ENCODE results near the gene KRTAP4-5. TPM values are rescaled to one million over a fixed set of nuclear protein-coding genes. Genes with fewer than 3 reads are reported as not detected.
"Not testable (repeated sequence)": the region's sequence is repeated elsewhere in the genome, so short reads cannot be mapped to it uniquely, and the experiment has no call there.

Gene KRTAP4-5
- total RNA-seq, 1 experiment from 2014 or later, result not detected

DNA sequence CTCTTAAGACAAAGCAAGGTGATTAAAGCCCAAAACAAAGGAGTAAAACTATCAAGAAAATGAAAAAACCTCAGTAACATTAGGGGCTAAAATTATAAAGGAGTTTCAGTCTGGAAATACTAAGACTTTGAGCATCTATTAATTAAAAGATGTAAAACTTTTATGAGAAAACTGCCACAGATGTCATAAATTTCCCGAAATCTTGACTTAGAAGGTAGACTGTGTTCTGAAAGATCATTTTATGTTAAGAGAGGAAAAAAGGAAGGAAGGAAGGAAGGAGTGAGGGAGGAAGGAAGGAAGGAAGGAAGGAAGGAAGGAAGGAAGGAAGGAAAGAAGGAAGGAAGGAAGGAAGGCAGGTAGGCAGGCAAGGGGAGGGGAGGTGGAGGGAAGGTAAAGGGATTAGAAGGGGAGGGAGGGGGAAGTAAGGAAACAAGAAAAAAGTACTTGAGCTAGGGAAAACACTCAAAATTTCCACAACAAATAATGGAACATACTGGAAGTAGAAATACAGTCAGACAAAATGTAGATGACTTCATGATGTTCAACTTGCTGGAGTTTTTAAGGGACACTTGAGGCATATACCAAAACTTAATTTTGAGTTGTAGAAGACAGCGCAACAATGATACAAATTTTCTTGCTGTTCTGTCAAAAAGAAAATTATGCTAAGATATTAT, 2.0 kb downstream of the KRTAP4-5 start:
- no peak for DNase-seq (ENCODE audit: low read depth)

- DNase-seq (ENCODE audit: low read depth), result no peak
These were observed 4.4 kb downstream of the KRTAP4-5 start for GRCh38 chr17:41145261-41145660.

- DNase-seq (ENCODE audit: low read depth), result no peak
These were observed 4.8 kb downstream of the KRTAP4-5 start for GRCh38 chr17:41144846-41145245.

- DNase-seq (ENCODE audit: low read depth), result no peak
These were observed 8.3 kb downstream of the KRTAP4-5 start for GRCh38 chr17:41141361-41141760.

DNA sequence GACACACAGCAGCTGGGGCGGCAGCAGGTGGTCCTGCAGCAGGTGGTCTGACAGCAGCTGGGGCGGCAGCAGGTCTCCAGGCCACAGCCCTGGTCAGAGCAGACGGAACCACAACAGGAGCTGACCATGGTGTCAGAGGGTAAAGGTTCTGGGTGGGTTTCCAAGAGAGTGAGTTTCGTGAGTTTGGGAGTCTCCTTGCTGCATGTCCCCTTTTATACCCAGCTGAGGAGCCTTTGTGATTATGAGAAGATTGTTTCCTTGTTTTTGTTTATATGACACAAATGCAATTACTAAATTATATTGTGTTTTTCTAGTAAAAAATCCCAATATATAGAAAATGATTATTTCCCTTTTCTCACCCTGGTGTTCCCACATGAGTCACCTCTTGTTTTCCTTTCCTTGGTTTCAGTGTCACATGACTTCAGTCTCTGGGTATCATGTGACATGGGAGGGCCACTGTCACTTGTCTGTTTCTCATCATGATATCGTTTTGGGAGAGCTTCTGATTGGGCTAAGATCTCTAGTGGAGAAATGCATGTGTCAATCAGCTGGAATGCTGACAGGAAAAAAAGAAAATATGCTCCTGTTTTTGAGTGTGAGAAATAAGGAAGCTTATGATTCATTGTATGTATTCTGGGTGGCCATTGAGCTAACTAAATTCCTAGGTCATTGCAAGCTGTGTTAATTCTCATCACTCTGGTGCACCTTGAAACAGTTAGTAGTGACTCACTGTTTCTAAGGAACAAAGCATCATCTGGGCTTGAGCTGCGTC, 9.1 kb downstream of the KRTAP4-5 start, which contains the start of gene KRTAP4-6:
TSS of gene KRTAP4-6 (minus strand) at position 185 of the 772 bp plus-strand sequence. CDS start at position 128, 57 bp downstream.
- DNase-seq (ENCODE audit: low read depth), result peak; percentile 97

DNA sequence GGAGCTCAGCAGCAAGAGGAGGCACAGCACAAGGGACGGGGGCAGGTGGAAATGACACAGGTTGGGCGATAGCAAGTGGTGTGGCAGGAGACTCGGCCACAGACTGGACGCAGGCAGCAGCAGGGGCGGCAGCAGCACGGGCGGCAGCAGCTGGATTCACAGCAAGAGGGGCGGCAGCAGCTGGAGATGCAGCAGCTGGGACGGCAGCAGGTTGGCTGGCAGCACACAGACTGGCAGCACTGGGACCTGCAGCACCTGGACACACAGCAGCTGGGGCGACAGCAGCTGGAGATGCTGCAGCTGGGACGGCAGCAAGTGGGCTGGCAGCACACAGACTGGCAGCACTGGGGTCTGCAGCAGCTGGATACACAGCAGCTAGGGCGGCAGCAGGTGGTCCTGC, 9.8 kb downstream of the KRTAP4-5 start:
- DNase-seq (ENCODE audit: low read depth), result not testable (repeated sequence)

- DNase-seq (ENCODE audit: low read depth), result no peak
These were observed 15.5 kb downstream of the KRTAP4-5 start for GRCh38 chr17:41133880-41134735.

DNA sequence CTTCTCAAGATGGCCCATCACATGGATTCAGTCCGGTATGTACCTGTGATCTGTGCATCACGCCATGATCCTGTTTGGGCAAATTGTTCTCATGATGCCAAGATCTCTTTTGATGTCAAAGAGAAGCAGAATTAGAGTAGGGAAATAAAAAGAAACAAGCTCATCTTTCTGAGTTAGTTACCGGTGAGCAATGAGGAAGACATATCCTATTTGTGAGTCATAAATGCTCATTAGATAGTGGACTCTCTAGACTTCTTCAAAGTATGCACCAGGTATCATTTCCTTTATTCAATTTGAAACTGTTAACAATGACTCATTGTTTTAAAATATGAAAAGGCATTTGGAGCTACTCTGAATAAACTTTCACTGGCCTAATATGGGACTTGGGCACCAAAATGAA, 17.6 kb downstream of the KRTAP4-5 start:
- peak; percentile 75 for DNase-seq (ENCODE audit: low read depth)

DNA sequence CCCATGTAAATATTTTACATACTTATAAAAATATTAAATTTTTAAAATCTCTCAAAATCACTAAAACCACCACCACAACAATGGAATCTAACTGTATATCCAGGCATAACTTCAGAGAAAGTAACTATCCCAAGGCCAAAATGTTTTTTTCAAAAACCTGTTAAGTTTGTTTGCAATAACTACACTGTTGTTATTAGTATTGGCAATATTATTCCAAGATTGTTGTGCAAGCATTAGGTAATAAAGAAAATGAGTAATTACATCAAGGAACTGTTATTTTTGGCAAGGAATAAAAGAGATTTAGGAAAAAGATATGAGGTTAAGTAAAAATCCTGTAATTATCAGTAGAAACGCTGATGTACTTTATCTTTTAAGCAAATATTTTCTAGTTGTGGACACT, 22.3 kb downstream of the KRTAP4-5 start:
- no peak for DNase-seq (ENCODE audit: low read depth)

DNA sequence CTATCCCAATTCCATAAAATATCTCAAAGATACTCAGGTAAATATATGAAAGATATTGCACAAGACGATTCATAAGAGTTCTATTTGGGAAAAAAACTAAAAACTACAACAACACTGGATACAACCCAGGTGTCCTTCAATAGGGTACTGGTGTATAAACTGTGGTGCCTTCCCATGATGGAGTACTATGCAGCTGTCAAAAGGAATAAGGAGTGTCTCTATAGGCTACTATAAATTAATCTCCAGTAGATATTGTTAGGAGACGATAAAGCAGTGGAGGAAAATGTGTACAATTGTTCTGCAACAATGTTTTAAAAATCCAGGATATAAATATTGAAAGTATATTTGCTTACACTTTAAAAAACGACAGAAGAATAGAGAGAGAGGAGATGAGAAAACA, 23.2 kb downstream of the KRTAP4-5 start:
- no peak for DNase-seq (ENCODE audit: low read depth)

- no peak for DNase-seq (ENCODE audit: low read depth)
These were observed 24.6 kb downstream of the KRTAP4-5 start for GRCh38 chr17:41125064-41125463.

GRCh38 chr17:41123991-41124371, 25.6 kb downstream of the KRTAP4-5 start, which contains the start of gene KRTAP4-12:
TSS of gene KRTAP4-12 (minus strand) at chr17:41124182. CDS start at chr17:41124122, 60 bp downstream.
- DNase-seq (ENCODE audit: low read depth), result not testable (repeated sequence)

- not testable (repeated sequence) for DNase-seq (ENCODE audit: low read depth)
These were observed 26.2 kb downstream of the KRTAP4-5 start for GRCh38 chr17:41123292-41123990.

DNA sequence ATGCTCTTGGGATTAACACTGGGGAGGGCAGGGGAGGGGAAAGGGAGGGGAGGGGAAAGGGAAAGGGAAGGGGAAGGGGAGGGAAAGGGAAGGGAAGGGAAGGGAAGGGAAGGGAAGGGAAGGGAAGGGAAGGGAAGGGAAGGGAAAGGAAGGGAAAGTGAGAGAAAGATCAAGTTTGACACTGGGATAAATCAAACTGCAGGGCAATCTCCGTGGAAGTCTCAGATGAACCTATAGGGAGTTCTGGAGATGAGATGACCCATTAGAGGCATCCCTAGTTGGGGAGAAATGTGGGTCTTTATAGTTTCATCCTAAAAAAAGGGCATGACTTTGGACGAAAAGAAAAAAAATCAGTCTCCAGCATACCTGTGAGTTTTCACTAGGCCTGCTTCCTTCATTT, 27.9 kb downstream of the KRTAP4-5 start:
- DNase-seq (ENCODE audit: low read depth), result no peak

DNA sequence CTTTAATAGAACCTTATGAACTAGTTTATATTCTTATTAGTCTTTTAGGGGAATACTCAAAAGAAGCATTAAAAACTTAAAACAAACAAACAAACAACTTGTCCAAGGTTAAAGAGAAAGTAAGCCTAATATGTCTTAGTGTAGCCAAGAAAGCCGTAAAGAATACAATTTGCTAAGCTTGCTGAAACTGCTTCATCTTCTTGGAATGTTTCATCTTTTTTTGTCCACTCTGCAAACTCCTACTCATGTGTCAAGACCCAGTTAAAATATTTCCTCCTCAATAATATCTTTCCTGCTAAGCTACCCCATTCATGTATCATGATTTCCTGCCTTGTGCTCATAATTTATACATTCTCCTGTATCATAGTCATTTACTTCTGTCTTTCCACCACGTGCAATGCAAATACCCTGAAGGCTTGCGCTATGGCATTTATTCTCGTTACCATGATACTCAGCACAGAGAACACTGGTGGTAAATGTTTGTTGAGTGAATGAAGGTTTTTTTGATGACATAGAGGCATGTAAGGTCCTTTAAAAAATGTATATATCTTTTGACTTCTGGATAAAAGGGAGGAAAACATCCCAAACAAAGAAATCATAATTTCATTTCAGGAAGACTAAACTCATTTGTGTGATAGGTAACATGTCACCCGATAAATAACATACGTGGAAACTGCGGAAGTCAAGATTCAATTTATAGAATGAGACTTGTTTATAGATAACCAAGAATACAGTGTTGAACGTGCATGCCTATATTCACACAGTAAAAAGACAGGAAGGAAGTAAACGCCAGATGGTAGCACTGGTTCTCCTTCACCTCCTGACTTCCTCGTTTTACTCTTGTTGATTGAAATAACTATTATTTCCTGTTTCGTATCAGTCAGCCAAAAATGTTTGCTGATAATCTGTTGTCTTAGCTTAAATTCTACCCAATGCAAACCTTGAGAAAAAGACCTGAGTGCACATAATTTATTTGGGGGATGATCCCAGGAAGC, 29.6 kb downstream of the KRTAP4-5 start:
- DNase-seq (ENCODE audit: low read depth), result peak; percentile 45

DNA sequence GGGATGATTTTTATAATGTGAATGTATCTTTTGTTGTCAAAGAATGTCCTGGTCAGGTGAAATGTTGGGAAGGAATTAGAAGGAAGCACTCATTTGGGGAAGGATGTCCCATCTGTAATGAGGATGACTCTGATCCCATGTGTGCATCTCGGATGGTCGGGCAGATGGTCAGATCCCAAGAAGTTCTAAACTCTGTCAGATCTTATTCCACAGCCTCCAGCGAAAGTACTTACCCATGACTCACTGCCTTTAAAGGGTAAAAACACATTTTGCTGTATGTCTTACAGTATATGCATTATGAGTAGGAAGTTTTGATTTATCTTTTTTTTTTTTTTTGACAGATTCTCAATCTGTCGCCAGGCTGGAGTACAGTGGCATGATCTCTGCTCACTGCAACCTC, 30.9 kb downstream of the KRTAP4-5 start:
- DNase-seq (ENCODE audit: low read depth), result no peak

- not testable (repeated sequence) for DNase-seq (ENCODE audit: low read depth)
These were observed 31.7 kb downstream of the KRTAP4-5 start, which contains the start of gene KRTAP4-11 for GRCh38 chr17:41117846-41118386. TSS of gene KRTAP4-11 (minus strand) at chr17:41118373. CDS start at chr17:41118315, 58 bp downstream.

- DNase-seq (ENCODE audit: low read depth), result no peak
These were observed 33.3 kb downstream of the KRTAP4-5 start for GRCh38 chr17:41116297-41116696.

GRCh38 chr17:41111151-41111885, 38.3 kb downstream of the KRTAP4-5 start:
- DNase-seq (ENCODE audit: low read depth), result no peak

All from HT1080 (cell line).